Erythroblast (primary cell): ENCODE data around the gene GRIK2.

Experiments used
- GATA1 ChIP-seq: IDR thresholded peaks from 2 replicates; pipeline ENCODE4 v1.6.1; 2011; ENCODE audit warnings: low read depth, mild to moderate bottlenecking, control low read depth, low read length, moderate library complexity
- POLR2A ChIP-seq: IDR thresholded peaks from 2 replicates; pipeline ENCODE4 v1.6.1; 2011; ENCODE audit warnings: mild to moderate bottlenecking, low read length

DNA sequence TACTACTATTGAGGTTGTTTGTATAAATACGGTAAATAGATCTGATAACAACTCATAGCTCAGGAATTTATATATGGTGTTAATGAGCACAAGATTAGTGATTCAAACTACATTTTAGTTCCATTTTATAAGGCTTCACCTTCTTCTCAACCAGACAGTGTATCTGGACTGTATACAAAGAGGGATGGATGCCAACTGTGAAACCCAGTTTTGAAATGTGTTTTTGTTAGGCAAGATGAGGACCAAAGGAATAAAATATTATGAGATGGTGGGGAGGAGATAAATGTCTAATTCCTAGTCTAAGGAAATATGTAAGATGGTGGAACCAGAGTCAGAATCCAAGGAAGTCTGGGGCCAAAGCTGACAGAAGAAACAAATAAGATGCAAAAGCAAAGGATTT is 329.0 kb downstream of the GRIK2 start:
- TF ChIP-seq POLR2A (no peak), GATA1 (no peak)
